H9 (cell line): ENCODE results near the gene ADGRG4. TPM values are rescaled to one million over a fixed set of nuclear protein-coding genes. Genes with fewer than 3 reads are reported as not detected.

Experiments used
- DNase-seq: peaks from one replicate; pipeline ENCODE4 v3.0.0-alpha.2; 2017
- H2AFZ ChIP-seq: one replicate; pipeline ENCODE4 v1.6.1; 2013; ENCODE audit warnings: mild to moderate bottlenecking, low read length, control low read depth, moderate library complexity
- H2AK5ac ChIP-seq: 2 replicates; pipeline ENCODE4 v1.6.1; 2013; ENCODE audit warnings: low read length, control low read depth, mixed read lengths; ENCODE audit not compliant: insufficient read length
- H2BK120ac ChIP-seq: one replicate; pipeline ENCODE4 v1.6.1; 2013; ENCODE audit warnings: low read depth, mild to moderate bottlenecking, low read length, control low read depth, inconsistent platforms; ENCODE audit not compliant: poor library complexity, severe bottlenecking
- H2BK12ac ChIP-seq: 2 replicates; pipeline ENCODE4 v1.6.1; 2013; ENCODE audit warnings: low read length, control low read depth, mixed read lengths, low read depth; ENCODE audit not compliant: insufficient read length
- H2BK15ac ChIP-seq: 2 replicates; pipeline ENCODE4 v1.6.1; 2013; ENCODE audit warnings: low read depth, low read length, control low read depth
- H2BK20ac ChIP-seq: one replicate; pipeline ENCODE4 v1.6.1; 2013; ENCODE audit warnings: low read depth, mild to moderate bottlenecking, low read length, control low read depth, inconsistent platforms; ENCODE audit not compliant: poor library complexity, severe bottlenecking
- H2BK5ac ChIP-seq: 2 replicates; pipeline ENCODE4 v1.6.1; 2013; ENCODE audit warnings: low read length, control low read depth, mixed read lengths; ENCODE audit not compliant: insufficient read length
- H3K14ac ChIP-seq: 2 replicates; pipeline ENCODE4 v1.6.1; 2013; ENCODE audit warnings: low read length, control low read depth; ENCODE audit not compliant: insufficient read depth
- H3K18ac ChIP-seq: 2 replicates; pipeline ENCODE4 v1.6.1; 2013; ENCODE audit warnings: low read depth, mild to moderate bottlenecking, mixed read lengths, low read length, control low read depth; ENCODE audit not compliant: insufficient read length
- H3K23ac ChIP-seq: 2 replicates; pipeline ENCODE4 v1.6.1; 2013; ENCODE audit warnings: low read length, control low read depth, mixed read lengths, low read depth; ENCODE audit not compliant: insufficient read length
- H3K23me2 ChIP-seq: 2 replicates; pipeline ENCODE4 v1.6.1; 2013; ENCODE audit warnings: low read depth, mild to moderate bottlenecking, mixed read lengths, low read length, control low read depth; ENCODE audit not compliant: insufficient read length, poor library complexity, severe bottlenecking
- H3K27ac ChIP-seq: 2 replicates; pipeline ENCODE4 v1.5.1; 2013; ENCODE audit warnings: low read length, control low read depth, mixed read lengths, low read depth; ENCODE audit not compliant: insufficient read length
- H3K27me3 ChIP-seq: 2 replicates; pipeline ENCODE4 v1.6.1; 2013; ENCODE audit warnings: low read length, control low read depth, inconsistent platforms; ENCODE audit not compliant: insufficient read depth
- H3K4ac ChIP-seq: 2 replicates; pipeline ENCODE4 v1.6.1; 2013; ENCODE audit warnings: low read depth, mild to moderate bottlenecking, control low read depth, inconsistent platforms, low read length, moderate library complexity
- H3K4me1 ChIP-seq: 2 replicates; pipeline ENCODE4 v1.6.1; 2013; ENCODE audit warnings: low read length, control low read depth, inconsistent platforms; ENCODE audit not compliant: insufficient read depth
- H3K4me2 ChIP-seq: 2 replicates; pipeline ENCODE4 v1.6.1; 2013; ENCODE audit warnings: low read length, control low read depth, mixed read lengths; ENCODE audit not compliant: insufficient read length, insufficient read depth
- H3K56ac ChIP-seq: 2 replicates; pipeline ENCODE4 v1.6.1; 2013; ENCODE audit warnings: low read depth, mild to moderate bottlenecking, mixed read lengths, low read length, control low read depth; ENCODE audit not compliant: insufficient read length
- H3K79me1 ChIP-seq: 2 replicates; pipeline ENCODE4 v1.6.1; 2013; ENCODE audit warnings: low read depth, mild to moderate bottlenecking, moderate library complexity, low read length, control low read depth, inconsistent platforms; ENCODE audit not compliant: insufficient read depth, poor library complexity, severe bottlenecking
- H3K79me2 ChIP-seq: 2 replicates; pipeline ENCODE4 v1.6.1; 2013; ENCODE audit warnings: low read length, control low read depth, inconsistent platforms; ENCODE audit not compliant: insufficient read depth
- H3K9ac ChIP-seq: 2 replicates; pipeline ENCODE4 v1.6.1; 2013; ENCODE audit warnings: low read length, control low read depth, mixed read lengths; ENCODE audit not compliant: insufficient read length; ENCODE audit errors: extremely low read depth
- H3K9me3 ChIP-seq: one replicate; pipeline ENCODE4 v1.6.1; 2013; ENCODE audit warnings: low read depth, low read length, inconsistent platforms; ENCODE audit not compliant: control insufficient read depth
- H3T11ph ChIP-seq: one replicate; pipeline ENCODE4 v1.6.1; 2013; ENCODE audit warnings: mild to moderate bottlenecking, low read length, control low read depth, inconsistent platforms
- H4K20me1 ChIP-seq: one replicate; pipeline ENCODE4 v1.6.1; 2013; ENCODE audit not compliant: control insufficient read depth, insufficient read length, insufficient read depth
- H4K5ac ChIP-seq: 2 replicates; pipeline ENCODE4 v1.6.1; 2013; ENCODE audit warnings: low read depth, mild to moderate bottlenecking, mixed read lengths, low read length, control low read depth; ENCODE audit not compliant: insufficient read length
- H4K8ac ChIP-seq: replicated peaks from 2 replicates; pipeline ENCODE4 v1.6.1; 2013; ENCODE audit warnings: low read length, control low read depth, mixed read lengths, low read depth; ENCODE audit not compliant: insufficient read length
- H4K91ac ChIP-seq: 2 replicates; pipeline ENCODE4 v1.6.1; 2013; ENCODE audit warnings: low read depth, mild to moderate bottlenecking, moderate library complexity, mixed read lengths, low read length, control low read depth; ENCODE audit not compliant: insufficient read length
- H3K27ac Mint-ChIP-seq, 3 experiments: 2 replicates in 2 of 3; 3 replicates in 1 of 3; pipeline ENCODE4 v1.8.0; 2020 to 2021; ENCODE audit warnings: mixed read lengths in 3 of 3, mild to moderate bottlenecking in 1 of 3, moderate library complexity in 1 of 3
- H3K27me3 Mint-ChIP-seq: 2 replicates; pipeline ENCODE4 v1.8.0; 2021; ENCODE audit warnings: low read depth, mild to moderate bottlenecking, moderate library complexity, mixed read lengths
- H3K36me3 Mint-ChIP-seq, 3 experiments: 2 replicates in 2 of 3; 3 replicates in 1 of 3; pipeline ENCODE4 v1.8.0; 2020 to 2021; ENCODE audit warnings: low read depth in 3 of 3, mixed read lengths in 3 of 3; ENCODE audit not compliant: insufficient read depth in 1 of 3
- H3K4me1 Mint-ChIP-seq, 2 experiments: 2 replicates each; pipeline ENCODE4 v1.8.0; 2020; ENCODE audit warnings: mixed read lengths in 2 of 2
- H3K4me3 Mint-ChIP-seq, 2 experiments: 2 replicates in 1 of 2; 3 replicates in 1 of 2; pipeline ENCODE4 v1.8.0; 2020 to 2021; ENCODE audit warnings: mild to moderate bottlenecking in 2 of 2, mixed read lengths in 2 of 2, moderate library complexity in 1 of 2
- H3K9me3 Mint-ChIP-seq, 2 experiments: 2 replicates in 1 of 2; 3 replicates in 1 of 2; pipeline ENCODE4 v1.8.0; 2020; ENCODE audit warnings: mild to moderate bottlenecking in 2 of 2, mixed read lengths in 2 of 2, moderate library complexity in 1 of 2
- CTCF ChIP-seq: fragments of 200-600 bp; sonication (generic); conservative IDR thresholded peaks from 3 replicates; pipeline ENCODE4 v1.8.0; 2021; ENCODE audit warnings: antibody characterized with exemption, mild to moderate bottlenecking
- WGBS: extraction: QIAGEN DNeasy Blood & Tissue Kit; methylation state at CpG from one replicate; pipeline ENCODE4 v1.1.7; 2013; ENCODE audit warnings: missing lambda C conversion rate, low lambda C conversion rate, mixed read lengths; ENCODE audit not compliant: insufficient read length; ENCODE audit errors: extremely low coverage; 5-methylcytosine and 5-hydroxymethylcytosine counted together
- total RNA-seq: library from RNA; stranded (reverse); gene quantifications from 2 replicates; pipeline ENCODE4 v1.2.1, GENCODE V29; 2021

Gene ADGRG4
- total RNA-seq, 1 experiment from 2014 or later, result not detected

GRCh38 chrX:136291824-136292223, 8.9 kb upstream of the ADGRG4 start:
- Histone ChIP-seq H3K56ac (no peak overlapping the region), H2BK120ac (no peak overlapping the region), H3K23me2 (no peaks in the 10 kb centered on the region), H3K9ac (no peak overlapping the region), H2BK12ac (no peak overlapping the region), H3K18ac (no peak overlapping the region), H2BK20ac (no peak overlapping the region), H3K79me1 (no peaks in the 10 kb centered on the region), H3K79me2 (no peaks in the 10 kb centered on the region), H4K8ac (no peak overlapping the region), H3K23ac (no peak overlapping the region), H4K20me1 (no peaks in the 10 kb centered on the region), H3K4ac (no peak overlapping the region), H3K27me3 (no peaks in the 10 kb centered on the region), H3K4me2 (no peak overlapping the region), H3K14ac (no peak overlapping the region), H2BK15ac (no peak overlapping the region), H3T11ph (no peak overlapping the region), H2AK5ac (no peak overlapping the region), H3K9me3 (peaks cover 23% of the 10 kb centered on the region), H2AFZ (no peak overlapping the region), H4K91ac (no peak overlapping the region), H3K27ac (no peak overlapping the region), H4K5ac (no peak overlapping the region), H3K4me1 (no peaks in the 10 kb centered on the region), H2BK5ac (no peak overlapping the region)
- no peak for DNase-seq
- Mint-ChIP-seq H3K4me1 (peaks cover 0 to 4% of the 10 kb centered on the region in 2 experiments; a peak in 1 of 4 replicates), H3K9me3 (peaks cover 61 to 72% of the 10 kb centered on the region in 2 experiments), H3K36me3 (peaks cover 0 to 4% (median 0%) of the 10 kb centered on the region in 3 experiments; a peak in 3 of 7 replicates), H3K27ac (no peak overlapping the region), H3K4me3 (no peak overlapping the region), H3K27me3 (no peaks in the 10 kb centered on the region; the same call in none of the 2 replicates)
- no CpG with 5 or more reads among the region's 2 CpGs for WGBS
- TF ChIP-seq CTCF, result no peak
